ENCODE data around the gene GGN.
"Not testable (repeated sequence)": the region's sequence is repeated elsewhere in the genome, so short reads cannot be mapped to it uniquely, and the experiment has no call there.

Gene GGN

DNA sequence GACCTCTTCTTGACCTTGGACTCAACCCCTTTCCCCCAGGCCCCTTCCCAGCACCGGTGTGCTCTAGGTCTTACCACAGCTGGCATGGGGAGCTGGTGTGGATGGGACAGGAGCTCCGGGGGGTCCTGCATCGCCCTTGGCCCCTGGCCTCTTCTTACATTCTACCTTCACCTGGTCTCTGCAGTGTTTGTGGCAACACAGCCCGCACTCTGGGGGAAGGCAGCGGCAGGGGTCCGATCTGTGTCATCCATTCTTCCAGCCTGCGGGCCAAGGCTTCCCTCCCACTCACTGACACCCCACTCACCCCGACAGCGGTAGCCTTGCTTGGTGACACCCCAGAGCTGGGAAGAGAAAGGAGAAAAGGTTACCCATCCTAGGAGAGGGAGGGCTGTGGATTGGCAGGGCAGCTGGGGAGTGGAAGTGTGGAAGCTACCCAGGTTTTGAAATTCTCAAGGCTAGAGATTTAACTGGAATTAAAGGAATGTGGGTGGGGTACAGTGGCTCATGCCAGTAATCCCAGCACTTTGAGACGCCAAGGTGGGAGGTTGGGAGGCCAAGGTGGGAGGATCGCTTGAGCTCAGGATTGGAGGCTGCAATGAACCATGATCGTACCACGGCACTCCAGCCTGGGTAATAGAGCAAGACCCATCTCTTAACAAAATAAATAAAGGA lies 23.3 kb upstream of the GGN start:
- DNase-seq (ENCODE audit: low spot score) = no peak

DNA sequence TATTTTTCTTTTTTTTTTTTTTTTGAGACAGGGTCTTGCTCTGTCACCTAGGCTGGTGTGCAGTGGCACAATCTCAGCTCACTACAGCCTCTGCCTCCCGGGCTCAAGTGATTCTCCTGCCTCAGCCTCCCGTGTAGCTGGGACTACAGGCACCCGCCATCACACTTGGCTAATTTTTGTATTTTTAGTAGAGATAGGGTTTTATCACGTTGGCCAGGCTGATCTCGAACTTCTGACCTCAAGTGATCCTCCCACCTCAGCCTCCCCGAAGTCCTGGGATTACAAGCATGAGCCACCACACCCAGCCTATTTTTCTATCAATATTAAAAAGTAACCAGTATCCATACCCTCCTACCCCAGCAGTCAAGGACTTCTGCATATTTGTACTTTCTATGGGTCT lies 22.6 kb upstream of the GGN start:
- not testable (repeated sequence) for DNase-seq (ENCODE audit: low spot score)

GRCh38 chr19:38409631-38410133 lies 21.8 kb upstream of the GGN start:
- no peak for DNase-seq (ENCODE audit: low spot score)

- no peak for DNase-seq (ENCODE audit: low spot score)
These were observed 17.4 kb upstream of the GGN start for GRCh38 chr19:38405276-38405675.

GRCh38 chr19:38404858-38405257 lies 17.0 kb upstream of the GGN start:
- no peak for DNase-seq (ENCODE audit: low spot score)

DNA sequence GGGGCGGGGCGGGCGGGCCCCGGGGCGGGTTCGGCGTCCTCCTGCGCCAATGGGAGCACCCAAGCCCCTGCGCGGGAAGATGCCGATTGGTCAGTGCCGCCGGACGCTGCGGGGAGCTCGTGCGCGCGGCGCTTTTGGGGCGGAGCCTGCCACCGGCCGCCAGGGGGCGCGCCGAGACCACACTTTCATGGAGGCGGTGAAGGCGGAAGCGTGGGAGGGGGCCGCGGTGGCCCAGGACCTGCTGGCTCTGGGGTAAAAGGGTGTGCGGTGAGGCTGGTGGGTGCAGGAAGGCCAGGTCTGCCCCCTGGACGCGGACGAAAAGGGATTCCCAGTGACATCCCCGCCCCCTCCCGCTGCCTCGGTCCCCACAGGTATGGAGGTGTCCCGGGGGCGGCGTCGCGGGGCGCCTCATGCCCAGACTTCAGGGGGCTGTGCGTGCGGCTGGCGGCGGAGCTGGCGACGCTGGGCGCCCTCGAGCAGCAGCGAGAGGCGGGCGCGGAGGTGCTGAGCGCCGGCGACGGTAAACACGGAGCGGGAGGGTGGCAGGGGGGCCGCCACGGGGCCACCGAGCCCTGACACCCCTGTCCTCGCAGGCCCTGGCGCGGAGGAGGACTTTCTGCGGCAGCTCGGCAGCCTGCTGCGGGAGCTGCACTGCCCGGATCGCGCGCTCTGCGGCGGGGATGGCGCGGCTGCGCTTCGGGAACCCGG lies 15.3 kb upstream of the GGN start, which contains the start of gene FAM98C:
Gene FAM98C, plus strand, starts transcription at position 127 of the 708 bp plus-strand sequence. Its CDS starts 61 bp downstream, at position 188.
- peak; percentile 96 for DNase-seq (ENCODE audit: low spot score)

GRCh38 chr19:38402623-38402966 lies 14.8 kb upstream of the GGN start:
- no peak for DNase-seq (ENCODE audit: low spot score)

- peak; percentile 55 for DNase-seq (ENCODE audit: low spot score)
These were observed 13.3 kb upstream of the GGN start for GRCh38 chr19:38401148-38401547.

GRCh38 chr19:38400361-38400760 lies 12.5 kb upstream of the GGN start:
- no peak for DNase-seq (ENCODE audit: low spot score)

DNA sequence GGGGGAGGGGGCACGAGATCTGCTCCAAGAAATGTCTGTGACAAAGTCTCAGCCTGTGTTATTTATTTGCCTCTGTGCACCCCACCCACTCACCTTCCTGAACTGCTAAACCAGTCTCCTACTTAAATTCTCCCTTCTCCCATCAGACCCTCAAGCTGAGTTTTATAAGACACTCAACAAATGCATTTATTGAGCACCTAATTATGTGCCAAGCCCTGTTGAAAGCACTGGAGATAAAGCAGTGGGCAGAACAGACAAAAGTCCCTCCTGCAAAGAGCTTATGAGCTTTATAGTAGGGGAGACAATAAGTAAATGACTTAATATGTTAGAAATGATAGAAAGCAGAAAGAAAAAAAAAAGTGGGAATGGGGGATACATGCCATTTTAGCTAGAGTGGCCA lies 11.7 kb upstream of the GGN start:
- DNase-seq (ENCODE audit: low spot score) = no peak

- DNase-seq (ENCODE audit: low spot score) = no peak
These were observed 11.2 kb upstream of the GGN start for GRCh38 chr19:38399081-38399480.

DNA sequence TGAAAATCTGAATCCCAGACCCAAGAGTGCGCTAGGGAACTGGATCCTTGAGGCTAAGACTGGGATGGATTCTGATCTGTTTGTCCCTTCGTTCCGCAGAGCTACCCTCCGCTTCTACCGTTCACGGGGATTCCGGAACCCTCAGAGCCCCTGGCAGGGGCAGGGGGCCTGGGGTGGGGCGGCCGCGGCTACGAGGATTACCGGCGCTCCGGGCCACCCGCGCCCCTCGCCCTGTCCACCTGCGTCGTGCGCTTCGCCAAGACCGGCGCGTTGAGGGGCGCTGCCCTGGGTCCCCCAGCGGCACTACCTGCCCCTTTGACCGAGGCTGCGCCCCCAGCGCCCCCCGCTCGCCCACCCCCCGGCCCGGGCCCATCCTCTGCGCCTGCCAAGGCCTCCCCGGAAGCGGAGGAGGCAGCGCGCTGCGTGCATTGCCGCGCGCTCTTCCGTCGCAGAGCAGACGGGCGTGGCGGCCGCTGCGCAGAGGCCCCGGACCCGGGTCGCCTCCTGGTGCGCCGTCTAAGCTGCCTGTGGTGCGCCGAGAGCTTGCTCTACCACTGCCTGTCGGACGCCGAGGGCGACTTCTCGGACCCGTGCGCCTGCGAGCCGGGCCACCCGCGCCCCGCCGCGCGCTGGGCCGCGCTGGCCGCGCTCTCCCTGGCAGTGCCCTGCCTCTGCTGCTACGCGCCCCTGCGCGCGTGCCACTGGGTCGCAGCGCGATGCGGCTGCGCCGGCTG lies 7.7 kb upstream of the GGN start:
- no peak for DNase-seq (ENCODE audit: low spot score)

DNA sequence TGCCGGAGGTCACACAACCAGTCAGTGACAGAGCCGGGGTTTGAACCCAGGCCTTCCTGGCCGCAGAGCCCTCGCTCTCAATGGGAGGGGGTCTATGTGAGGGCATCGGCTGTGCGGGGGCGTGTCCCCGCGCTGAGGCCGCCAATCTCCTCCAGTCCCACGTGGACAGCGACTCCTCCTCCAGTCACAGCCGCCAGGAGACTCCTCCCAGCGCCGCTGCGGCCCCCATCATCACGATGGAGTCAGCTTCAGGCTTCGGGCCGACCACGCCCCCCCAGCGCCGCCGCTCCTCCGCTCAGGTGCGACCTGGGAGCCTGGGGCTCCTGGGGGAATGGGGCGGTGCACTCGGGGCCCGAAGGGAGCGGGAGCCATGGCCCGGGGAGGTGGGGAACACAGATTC lies 6.7 kb upstream of the GGN start:
- no peak for DNase-seq (ENCODE audit: low spot score)

DNA sequence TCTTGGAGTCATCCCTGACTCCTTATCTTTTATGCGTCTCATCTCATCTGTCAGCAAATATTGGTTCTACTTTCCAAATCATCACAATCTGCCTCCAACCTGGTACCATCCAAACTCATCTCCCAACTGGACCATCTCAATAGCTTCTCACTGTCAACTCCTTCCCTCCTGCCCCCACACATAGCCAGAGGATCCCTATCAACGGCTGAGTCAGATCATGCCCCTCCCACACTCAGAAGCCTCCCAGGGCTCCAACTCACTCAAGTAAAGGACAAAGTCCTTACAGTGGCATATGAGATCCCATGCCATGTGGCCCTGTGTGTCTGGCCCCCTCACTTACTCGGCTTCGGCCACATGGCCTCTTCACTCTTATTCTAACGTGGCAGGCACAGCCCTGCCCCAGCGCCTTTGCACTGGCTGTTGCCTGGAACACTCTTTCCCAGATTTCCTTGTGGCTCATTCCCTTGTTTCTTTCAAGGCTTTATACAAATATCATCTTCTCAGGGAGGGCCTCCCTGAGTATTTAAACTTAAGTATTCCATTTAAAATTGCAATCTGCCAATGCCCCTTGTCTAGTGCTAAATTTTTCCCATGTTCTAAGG lies 5.0 kb upstream of the GGN start:
- DNase-seq (ENCODE audit: low spot score) = peak; percentile 56

GRCh38 chr19:38391911-38392464 lies 4.2 kb upstream of the GGN start:
- DNase-seq (ENCODE audit: low spot score) = no peak

DNA sequence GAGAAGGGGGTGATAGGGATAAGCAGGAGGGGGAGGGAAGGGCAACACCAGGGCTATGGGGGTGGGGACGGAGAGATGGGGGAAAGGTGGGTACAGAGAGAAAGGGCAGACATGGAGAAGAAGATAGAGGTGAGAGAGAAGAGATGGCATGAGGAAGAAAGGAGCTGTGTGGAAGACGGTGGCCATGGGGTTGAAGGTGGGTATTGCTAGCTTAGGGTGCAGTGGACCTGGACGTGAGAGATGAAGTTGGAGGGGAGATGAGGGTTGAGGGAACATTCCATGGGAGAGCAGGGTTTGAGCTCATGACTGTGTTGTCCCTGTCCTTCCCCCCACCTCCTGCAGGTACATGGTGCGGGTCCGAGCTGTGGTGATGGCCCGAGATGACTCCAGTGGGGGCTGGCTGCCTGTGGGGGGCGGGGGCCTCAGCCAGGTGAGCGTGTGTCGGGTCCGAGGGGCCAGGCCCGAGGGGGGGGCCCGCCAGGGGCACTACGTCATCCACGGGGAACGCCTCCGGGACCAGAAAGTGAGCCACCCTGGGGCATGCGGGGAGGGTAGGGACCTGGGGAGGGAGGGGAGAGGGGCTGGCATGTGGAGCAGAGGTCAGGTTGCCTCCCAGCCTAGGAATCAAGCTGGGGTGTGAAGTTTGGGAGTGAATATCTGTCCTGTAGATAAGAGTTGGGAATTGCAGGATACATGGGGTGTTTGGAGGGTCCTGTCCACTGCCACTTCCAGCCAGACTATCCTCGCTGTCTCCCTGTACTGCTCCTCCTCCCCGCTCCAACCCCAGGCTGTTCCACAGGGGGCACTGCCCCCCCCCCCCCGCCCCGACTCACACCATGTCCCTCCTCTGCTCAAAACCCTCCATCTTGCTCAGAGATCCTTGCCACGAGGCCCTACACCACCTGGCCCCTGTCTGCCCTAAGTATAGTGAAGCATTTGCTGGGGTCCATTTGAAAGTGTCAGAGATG lies 2.4 kb upstream of the GGN start:
- DNase-seq (ENCODE audit: low spot score) = no peak

DNA sequence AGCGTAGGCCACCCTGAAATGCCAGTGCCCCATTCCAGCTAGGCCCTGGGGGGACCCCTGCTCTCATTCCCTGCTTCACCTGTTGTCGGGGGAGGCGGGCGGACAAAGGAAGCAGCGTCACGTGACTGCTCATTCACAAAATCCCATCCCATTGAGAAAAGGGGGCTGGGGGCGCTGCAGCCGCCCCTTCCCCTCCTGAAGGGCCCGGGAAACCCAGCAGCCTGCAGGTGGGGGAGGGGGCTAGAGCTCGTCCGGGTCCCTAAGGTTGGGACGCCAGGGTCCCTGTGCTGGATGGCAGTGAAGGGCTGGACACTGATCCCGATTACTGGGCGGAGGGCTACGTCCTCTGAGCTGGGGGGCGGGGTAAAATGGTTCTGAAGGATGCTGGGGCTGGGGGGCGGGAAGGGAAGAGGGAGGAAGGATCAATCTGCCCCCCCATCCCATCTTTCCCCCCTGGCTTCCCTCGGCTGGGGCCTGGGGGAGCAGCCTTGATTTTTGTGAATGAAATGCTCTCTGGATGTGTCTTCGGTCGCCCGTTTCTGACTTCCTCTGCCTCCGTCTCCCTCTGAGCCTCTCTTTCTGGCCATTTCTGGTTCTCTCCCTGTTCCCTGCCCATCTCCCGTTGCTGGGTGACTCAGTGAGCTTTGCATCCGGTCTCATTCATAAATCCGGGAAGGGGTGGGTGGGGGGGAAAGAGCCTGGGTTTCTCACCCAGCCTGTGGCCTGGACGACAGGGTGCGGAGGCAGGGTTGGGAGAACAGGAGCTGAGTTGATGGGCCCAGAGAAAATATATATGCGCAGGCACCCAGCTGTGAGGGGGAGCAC lies 1.5 kb upstream of the GGN start:
- DNase-seq (ENCODE audit: low spot score) = peak; percentile 87

DNA sequence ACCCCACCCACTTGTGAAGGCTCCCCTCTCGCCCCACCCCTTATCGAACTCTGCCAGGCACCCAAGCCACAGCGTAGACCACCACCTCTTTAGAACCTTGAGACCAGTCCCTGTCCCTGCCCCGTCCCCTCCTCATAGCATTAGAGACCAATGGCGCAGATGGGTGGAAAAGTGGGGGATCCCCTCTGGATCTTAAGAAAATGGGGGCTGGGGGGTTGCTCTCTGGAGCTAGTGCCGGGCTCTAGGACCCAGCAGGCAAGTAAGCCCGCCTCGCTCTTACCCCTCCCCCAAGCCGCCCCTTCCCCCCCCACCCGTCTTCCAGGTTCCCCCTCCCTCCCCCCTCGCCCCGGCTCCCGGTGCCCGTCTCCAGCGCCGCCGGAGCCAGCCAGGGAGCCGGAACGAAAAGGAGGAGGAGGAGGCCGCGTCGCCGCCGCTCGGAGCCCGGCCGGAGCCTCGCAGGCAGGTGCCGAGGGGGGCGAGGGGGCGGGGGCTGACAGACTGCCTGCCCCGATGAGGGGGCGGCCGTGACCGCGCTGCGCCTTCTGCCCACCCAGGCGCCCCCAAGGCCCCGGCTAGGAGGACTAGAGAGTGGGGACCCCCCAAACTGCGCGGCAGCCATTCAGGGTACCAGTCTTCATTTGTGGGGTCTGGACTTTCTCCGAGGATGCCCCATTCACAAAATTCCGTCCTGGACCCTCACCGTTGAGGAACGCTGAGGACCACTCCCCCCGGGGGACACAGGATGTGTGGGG lies 691 bp upstream of the GGN start, which contains the start of gene SPRED3:
Gene SPRED3, plus strand, starts transcription at position 349 of the 752 bp plus-strand sequence. CDS start 1,606 bp downstream, outside the sequence.
- peak; percentile 66 for DNase-seq (ENCODE audit: low spot score)

- DNase-seq (ENCODE audit: low spot score) = no peak
These were observed 774 bp downstream of the GGN start for GRCh38 chr19:38386971-38387549.
